Iris pigment epithelial cell (primary cell): ENCODE measurements around the gene MPHOSPH9.
A peak's percentile ranks its signal among the peaks of the same experiment; 100 is the strongest.
"Not testable (repeated sequence)": the region's sequence is repeated elsewhere in the genome, so short reads cannot be mapped to it uniquely, and the experiment has no call there.

Experiments
- DNase-seq: peaks from one replicate; pipeline ENCODE4 v3.0.0-alpha.2; 2011; ENCODE audit warnings: low read depth

Gene MPHOSPH9

GRCh38 chr12:123225443-123225842 is 7.5 kb downstream of the MPHOSPH9 start:
- DNase-seq, result no peak

- no peak for DNase-seq
Observed at GRCh38 chr12:123223241-123223668, 9.7 kb downstream of the MPHOSPH9 start.

- not testable (repeated sequence) for DNase-seq
Observed at GRCh38 chr12:123207815-123208214, 25.1 kb downstream of the MPHOSPH9 start.

GRCh38 chr12:123206794-123207193 is 26.1 kb downstream of the MPHOSPH9 start:
- peak; percentile 44 for DNase-seq

GRCh38 chr12:123200414-123200813 is 32.5 kb downstream of the MPHOSPH9 start:
- DNase-seq, result no peak

GRCh38 chr12:123199936-123200335 is 33.0 kb downstream of the MPHOSPH9 start:
- no peak for DNase-seq

GRCh38 chr12:123187637-123188036 is 45.3 kb downstream of the MPHOSPH9 start:
- DNase-seq, result no peak

GRCh38 chr12:123180171-123180570 is 52.8 kb downstream of the MPHOSPH9 start:
- no peak for DNase-seq

- no peak for DNase-seq
Observed at GRCh38 chr12:123171967-123172366, 61.0 kb downstream of the MPHOSPH9 start.

GRCh38 chr12:123167329-123167728 is 65.6 kb downstream of the MPHOSPH9 start:
- DNase-seq, result no peak

GRCh38 chr12:123165537-123165936 is 67.4 kb downstream of the MPHOSPH9 start:
- no peak for DNase-seq

- no peak for DNase-seq
Observed at GRCh38 chr12:123164710-123165261, 68.2 kb downstream of the MPHOSPH9 start.

- DNase-seq, result no peak
Observed at GRCh38 chr12:123164222-123164621, 68.7 kb downstream of the MPHOSPH9 start.

- no peak for DNase-seq
Observed at GRCh38 chr12:123163227-123163626, 69.7 kb downstream of the MPHOSPH9 start.

GRCh38 chr12:123160801-123161487 is 72.0 kb downstream of the MPHOSPH9 start:
- peak; percentile 42 for DNase-seq

- no peak for DNase-seq
Observed at GRCh38 chr12:123153906-123154305, 79.0 kb downstream of the MPHOSPH9 start.

- no peak for DNase-seq
Observed at GRCh38 chr12:123152833-123153232, 80.1 kb downstream of the MPHOSPH9 start.

GRCh38 chr12:123151457-123152454 is 81.2 kb downstream of the MPHOSPH9 start:
- DNase-seq, result no peak

GRCh38 chr12:123150744-123151456 is 82.0 kb downstream of the MPHOSPH9 start, which contains the start of gene PITPNM2:
PITPNM2 (minus strand) TSS chr12:123151090; CDS start chr12:123034590, 116,500 bp downstream.
- peak; percentile 70 for DNase-seq

- DNase-seq, result no peak
Observed at GRCh38 chr12:123150275-123150743, 82.6 kb downstream of the MPHOSPH9 start.

- no peak for DNase-seq
Observed at GRCh38 chr12:123149501-123150274, 83.3 kb downstream of the MPHOSPH9 start.
